HK-2 (cell line): Measurements from ENCODE around the gene KCNQ4.

Experiments used
- DNase-seq: peaks from one replicate; pipeline ENCODE4 v3.0.0-alpha.2; 2018; ENCODE audit not compliant: unreplicated experiment

Gene KCNQ4

GRCh38 chr1:40820251-40820797, 36.7 kb downstream of the KCNQ4 start:
- DNase-seq, result no peak

GRCh38 chr1:40820911-40821693, 37.5 kb downstream of the KCNQ4 start:
- DNase-seq, result no peak

- DNase-seq, result no peak
These were observed 39.3 kb downstream of the KCNQ4 start for GRCh38 chr1:40822890-40823289.

- DNase-seq, result no peak
These were observed 39.8 kb downstream of the KCNQ4 start for GRCh38 chr1:40823345-40823744.

- no peak for DNase-seq
These were observed 40.4 kb downstream of the KCNQ4 start for GRCh38 chr1:40823983-40824382.

GRCh38 chr1:40824591-40825434, 41.2 kb downstream of the KCNQ4 start:
- DNase-seq, result no peak

GRCh38 chr1:40825435-40825788, 41.8 kb downstream of the KCNQ4 start:
- no peak for DNase-seq

GRCh38 chr1:40825996-40826395, 42.4 kb downstream of the KCNQ4 start:
- no peak for DNase-seq

- no peak for DNase-seq
These were observed 46.2 kb downstream of the KCNQ4 start for GRCh38 chr1:40829631-40830245.

GRCh38 chr1:40830419-40830943, 46.9 kb downstream of the KCNQ4 start:
- no peak for DNase-seq

- DNase-seq, result no peak
These were observed 47.6 kb downstream of the KCNQ4 start for GRCh38 chr1:40831001-40831732.

GRCh38 chr1:40833979-40834378, 50.4 kb downstream of the KCNQ4 start:
- no peak for DNase-seq

GRCh38 chr1:40834968-40835545, 51.5 kb downstream of the KCNQ4 start:
- no peak for DNase-seq

GRCh38 chr1:40836283-40836682, 52.7 kb downstream of the KCNQ4 start:
- DNase-seq, result no peak

GRCh38 chr1:40837601-40838000, 54.0 kb downstream of the KCNQ4 start:
- DNase-seq, result no peak

- DNase-seq, result no peak
These were observed 54.7 kb downstream of the KCNQ4 start for GRCh38 chr1:40838045-40838979.

- DNase-seq, result no peak
These were observed 55.7 kb downstream of the KCNQ4 start for GRCh38 chr1:40838980-40839942.

- no peak for DNase-seq
These were observed 56.4 kb downstream of the KCNQ4 start for GRCh38 chr1:40839943-40840335.
